NCI-H2196 (cell line): Measurements from ENCODE around the gene ZBTB39.
"Not testable (repeated sequence)": the region's sequence is repeated elsewhere in the genome, so short reads cannot be mapped to it uniquely, and the experiment has no call there.

Source experiments
- DNase-seq: peaks from one replicate; lab custom pipeline; 2025; ENCODE audit not compliant: unreplicated experiment; lab: John Stamatoyannopoulos, UW

Gene ZBTB39, protein sequence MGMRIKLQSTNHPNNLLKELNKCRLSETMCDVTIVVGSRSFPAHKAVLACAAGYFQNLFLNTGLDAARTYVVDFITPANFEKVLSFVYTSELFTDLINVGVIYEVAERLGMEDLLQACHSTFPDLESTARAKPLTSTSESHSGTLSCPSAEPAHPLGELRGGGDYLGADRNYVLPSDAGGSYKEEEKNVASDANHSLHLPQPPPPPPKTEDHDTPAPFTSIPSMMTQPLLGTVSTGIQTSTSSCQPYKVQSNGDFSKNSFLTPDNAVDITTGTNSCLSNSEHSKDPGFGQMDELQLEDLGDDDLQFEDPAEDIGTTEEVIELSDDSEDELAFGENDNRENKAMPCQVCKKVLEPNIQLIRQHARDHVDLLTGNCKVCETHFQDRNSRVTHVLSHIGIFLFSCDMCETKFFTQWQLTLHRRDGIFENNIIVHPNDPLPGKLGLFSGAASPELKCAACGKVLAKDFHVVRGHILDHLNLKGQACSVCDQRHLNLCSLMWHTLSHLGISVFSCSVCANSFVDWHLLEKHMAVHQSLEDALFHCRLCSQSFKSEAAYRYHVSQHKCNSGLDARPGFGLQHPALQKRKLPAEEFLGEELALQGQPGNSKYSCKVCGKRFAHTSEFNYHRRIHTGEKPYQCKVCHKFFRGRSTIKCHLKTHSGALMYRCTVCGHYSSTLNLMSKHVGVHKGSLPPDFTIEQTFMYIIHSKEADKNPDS

DNA sequence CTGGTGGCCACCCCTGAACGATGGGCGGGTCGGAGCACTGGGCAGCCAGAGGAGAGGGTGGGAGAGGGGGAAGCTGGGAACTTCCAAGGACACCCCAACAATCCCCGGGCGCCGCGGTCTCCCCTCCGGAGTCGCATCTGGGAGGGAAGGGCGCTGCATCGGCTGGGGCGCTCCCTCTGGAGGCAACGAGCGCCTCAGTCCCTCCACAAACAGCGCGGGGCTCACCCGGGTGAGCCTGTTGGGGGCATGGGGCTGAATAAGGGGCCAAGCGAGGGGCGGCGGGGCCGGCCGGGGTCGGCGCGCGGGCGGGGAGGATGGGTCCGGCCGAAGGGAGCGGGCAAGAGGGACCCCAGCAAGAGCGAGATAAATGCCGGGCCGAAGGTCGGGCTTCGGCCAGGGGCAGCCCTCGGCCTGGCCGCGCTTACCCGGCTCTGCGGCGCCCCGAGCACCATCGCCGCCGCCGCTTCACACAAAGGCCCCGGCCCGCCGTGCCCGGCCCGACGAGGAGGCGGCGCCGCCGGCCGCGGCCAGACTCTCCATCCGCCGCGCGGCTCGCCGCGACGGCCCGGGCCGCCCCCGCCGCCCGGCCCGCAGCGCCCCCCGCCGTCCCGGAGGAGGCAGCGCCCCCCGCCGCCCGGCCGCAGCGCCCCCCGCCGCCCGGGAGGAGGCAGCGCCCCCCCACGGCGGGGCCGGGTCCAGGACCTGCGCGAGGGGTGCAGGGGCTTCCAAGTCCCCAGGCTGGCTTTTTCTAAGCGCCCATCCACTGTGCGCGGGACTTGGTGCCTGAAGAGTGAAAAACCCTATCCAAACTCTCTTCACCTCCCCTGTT, at the start of gene ZBTB39:
Gene ZBTB39, minus strand, starts transcription at position 567 of the 829 bp plus-strand sequence. CDS start 1,629 bp downstream, outside the sequence.
- DNase-seq = peak; percentile 75

DNA sequence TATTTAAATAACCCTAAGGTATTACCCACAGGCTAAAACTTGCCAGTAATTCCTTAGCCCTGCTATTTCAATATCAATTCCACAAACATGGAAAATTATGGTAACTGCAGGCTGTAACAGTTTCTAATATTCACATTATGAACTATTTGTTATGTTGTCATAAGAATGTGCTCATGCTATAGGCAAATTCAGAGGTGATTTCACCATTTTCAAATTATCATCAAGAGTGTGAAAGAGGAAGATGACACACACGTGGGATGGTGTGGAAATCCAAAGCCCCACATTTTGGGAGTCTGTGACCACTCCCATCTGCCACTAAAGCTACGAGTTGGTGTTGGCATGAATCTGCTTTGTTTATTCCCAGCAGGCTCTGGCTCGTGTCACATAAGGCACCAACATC, 49.5 kb upstream of the ZBTB39 start:
- no peak for DNase-seq

- DNase-seq = not testable (repeated sequence)
These were observed 47.6 kb upstream of the ZBTB39 start for GRCh38 chr12:57053901-57054300.

GRCh38 chr12:57053146-57053545, 46.8 kb upstream of the ZBTB39 start:
- DNase-seq = not testable (repeated sequence)

- no peak for DNase-seq
These were observed 44.7 kb upstream of the ZBTB39 start for GRCh38 chr12:57051011-57051410.

DNA sequence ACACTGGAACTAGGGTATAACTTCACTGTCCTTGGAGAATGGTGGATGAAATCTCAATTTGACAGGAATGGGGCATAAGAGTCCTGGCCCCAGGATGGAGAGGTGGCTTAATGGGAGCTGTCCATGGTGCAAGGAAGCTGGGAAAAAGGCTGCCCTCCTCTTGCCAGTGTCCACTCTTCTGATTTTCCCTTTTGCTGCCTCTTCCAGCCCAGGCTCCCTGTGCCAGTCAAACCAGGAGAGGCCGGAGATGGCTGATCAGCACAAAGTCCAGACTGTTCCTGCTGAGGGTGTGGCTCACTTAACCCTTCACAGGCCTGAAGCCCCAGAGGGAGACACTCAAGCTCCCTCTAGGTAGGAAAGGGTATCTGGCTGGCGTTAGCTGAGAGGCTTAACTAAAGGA, 43.5 kb upstream of the ZBTB39 start, which contains the start of gene MYO1A:
Gene MYO1A, minus strand, starts transcription at position 240 of the 400 bp plus-strand sequence. CDS start 1,806 bp downstream, outside the sequence.
- no peak for DNase-seq

- DNase-seq = no peak
These were observed 42.7 kb upstream of the ZBTB39 start for GRCh38 chr12:57049119-57049446.

DNA sequence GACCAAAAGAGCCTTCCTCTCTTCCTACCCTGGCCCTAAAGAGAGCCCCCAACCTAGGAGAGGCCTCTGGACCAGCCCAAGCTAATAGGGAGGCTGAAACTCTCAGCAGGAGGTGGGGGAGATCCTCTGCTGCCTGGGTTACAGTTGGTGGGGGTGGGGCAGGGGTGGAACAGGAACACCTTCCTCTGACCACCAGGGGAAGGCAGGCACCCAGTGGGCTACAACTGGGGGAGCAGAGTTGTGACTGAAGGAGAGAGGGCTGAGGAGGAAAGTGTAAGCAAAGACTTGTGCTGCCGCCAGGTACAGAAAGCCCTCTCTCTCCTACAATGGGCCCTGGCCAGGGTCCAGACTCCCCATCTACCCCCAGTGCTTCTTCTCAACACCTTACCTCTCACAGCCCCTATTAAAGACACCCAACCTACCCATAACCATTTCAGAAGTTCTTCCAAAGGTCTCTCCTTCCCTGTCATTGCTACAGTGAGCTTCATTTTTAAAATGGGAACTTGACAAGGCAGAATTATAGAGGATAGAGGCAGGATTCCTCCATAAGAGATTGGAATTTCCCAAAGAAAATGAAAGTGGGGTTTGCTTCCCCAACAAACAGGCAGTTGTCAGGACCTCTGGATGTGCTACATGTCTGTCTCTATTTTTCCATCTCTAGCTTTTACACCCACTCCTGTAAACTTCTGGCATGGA, 42.2 kb upstream of the ZBTB39 start:
- DNase-seq = no peak

- no peak for DNase-seq
These were observed 41.6 kb upstream of the ZBTB39 start for GRCh38 chr12:57047981-57048380.

- no peak for DNase-seq
These were observed 40.9 kb upstream of the ZBTB39 start for GRCh38 chr12:57046947-57047890.

DNA sequence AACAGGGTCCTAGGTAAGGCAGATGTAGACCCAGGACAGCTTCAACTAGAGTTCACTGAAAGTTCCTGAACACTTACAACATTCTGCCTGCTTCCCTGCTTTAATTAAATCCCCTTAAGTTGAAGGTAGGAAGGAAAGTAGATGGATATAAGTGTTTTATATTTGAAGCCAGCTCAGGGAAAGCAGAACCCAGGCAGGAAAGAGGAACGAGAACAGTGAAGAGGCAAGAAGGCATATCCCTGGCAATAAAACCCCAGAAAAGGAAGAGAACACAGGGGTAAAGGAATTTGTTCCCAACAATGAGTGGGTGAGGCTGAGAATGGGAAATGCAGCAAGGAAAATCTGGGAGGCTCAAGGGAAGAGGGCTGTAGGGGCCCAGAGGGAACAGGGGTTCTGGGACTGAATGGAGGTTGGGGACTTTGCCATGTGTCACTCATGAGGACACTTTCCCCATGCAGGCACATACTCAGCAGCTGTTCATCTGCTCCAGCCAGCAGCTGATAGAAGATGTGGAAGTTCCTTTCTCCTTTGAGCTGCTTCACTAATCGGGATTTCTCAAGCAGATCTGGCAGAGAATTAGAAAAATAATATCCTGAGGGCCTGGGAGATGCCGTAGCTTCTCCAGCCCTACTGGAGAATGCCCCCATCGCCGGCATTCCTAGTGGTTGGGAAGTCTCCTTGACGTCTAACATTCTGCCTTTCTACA, 39.9 kb upstream of the ZBTB39 start:
- DNase-seq = no peak

DNA sequence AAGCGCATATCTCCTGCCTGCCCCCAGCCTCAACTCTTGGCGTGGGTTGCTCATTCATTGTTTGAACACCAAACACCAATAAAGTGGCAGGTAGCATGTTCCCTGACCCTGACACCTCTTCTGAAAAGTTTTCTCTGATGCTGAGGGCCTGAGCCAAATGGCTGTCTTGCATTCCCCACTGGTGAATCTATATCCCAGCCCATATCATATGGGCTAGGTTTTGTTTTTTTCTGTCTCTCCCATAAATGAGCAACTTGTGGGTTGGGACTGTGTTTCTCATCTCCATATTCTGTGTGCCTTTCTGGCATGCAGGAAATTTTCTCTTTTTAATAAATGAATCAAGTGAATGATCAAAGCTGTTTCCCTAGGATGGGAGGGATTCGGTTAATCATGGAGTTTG, 38.5 kb upstream of the ZBTB39 start:
- no peak for DNase-seq

DNA sequence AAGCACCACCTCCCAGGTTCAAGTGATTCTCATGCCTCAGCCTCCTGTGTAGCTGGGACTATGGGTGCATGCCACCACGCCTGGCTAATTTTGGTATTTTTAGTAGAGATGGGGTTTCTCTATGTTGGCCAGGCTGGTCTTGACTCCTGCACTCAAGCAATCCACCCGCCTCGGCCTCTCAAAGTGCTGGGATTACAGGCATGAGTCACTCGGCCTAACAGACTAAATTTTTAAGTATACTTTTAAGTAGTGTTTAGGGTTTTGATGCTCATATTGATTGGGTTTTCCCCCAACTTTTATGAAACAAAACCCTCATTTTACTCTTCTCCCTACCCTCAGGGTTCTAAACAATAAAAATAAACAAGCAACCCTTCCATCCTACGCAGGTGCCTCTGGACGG, 38.1 kb upstream of the ZBTB39 start:
- DNase-seq = no peak

DNA sequence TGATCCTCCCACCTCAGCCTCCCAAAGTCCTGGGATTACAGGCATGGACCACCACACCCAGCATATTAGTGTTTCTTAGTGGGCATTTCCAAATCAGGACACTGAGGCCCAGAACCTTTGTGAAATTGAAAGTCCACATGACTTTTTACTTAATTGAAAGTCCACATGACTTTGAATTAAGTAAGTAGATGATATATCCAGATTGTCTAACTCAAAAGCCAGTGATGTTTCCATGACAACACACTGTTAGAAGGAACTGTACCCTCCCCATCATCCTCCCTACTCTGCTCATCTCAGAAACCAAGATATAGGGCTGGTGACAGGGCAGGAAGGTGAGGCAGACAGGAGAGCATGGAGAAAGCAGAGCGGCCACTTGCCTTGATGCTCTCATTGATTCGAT, 36.3 kb upstream of the ZBTB39 start:
- no peak for DNase-seq

DNA sequence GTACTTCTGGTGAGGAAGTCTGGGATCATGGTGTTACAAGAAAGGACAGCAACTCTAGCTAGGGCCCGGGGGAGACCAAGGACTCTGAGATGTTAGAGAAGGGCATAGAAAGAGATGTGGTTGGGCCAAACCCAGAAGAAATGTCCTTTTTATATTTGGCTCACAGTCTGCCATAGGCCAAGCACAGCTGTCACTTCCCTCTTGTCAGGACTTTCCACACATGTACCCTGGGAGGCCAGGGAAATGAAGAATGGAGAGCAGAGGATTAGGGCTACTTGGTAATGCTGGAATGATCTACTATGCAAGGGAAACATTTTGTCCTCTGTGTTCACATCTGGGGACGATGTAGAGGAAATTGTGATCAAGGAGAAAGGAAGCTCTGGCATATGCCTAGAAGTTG, 34.4 kb upstream of the ZBTB39 start:
- no peak for DNase-seq

- no peak for DNase-seq
These were observed 33.9 kb upstream of the ZBTB39 start for GRCh38 chr12:57040211-57040610.

DNA sequence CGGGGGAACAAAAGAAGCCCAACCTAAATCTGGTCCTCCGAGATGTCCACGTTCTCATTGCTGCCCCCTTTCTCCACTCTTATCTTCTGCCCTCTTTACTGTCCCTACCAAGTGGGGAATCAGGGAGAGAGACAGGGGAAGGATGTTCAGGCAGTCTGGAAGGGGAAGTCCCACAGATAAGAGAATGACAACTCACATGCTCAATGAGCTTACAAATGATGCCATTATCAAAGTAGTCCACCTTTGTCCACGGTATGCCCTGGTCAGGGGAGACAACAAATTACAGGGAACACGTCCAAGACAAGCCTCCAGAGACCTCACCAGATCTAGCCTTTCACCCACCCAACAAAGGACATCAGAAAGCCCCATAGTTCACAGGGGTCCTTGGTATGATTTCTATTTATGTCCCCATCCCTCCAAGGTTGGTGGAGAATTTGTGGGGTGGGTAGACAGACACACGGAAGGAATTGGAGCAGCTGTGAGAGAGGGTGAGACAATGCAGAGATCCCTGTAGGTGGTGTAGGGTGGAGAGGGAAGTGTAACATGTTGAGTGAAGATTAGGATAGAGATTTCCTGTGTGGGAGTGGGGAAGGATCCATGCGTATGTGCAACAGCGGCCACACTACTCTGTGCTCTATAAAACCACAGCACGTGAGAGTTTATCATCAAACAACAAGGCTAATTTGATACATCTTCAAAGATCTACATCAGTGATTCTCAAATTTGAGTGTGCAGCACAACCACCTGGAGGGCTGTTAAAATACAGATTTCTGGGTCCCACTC, 32.9 kb upstream of the ZBTB39 start:
- DNase-seq = no peak

- DNase-seq = no peak
These were observed 30.9 kb upstream of the ZBTB39 start for GRCh38 chr12:57037264-57037663.
